H1 (cell line): ENCODE measurements around the gene PTPN18. TPM values are rescaled to one million over a fixed set of nuclear protein-coding genes. Genes with fewer than 3 reads are reported as not detected.

Experiments used
- CTCF ChIA-PET: fragments of 300-600 bp; sonication (Branson Sonifier 250); formaldehyde crosslinking; loops from one replicate; lab custom pipeline; 2021; ENCODE audit not compliant: partially characterized antibody; lab: Charles Lee
- POLR2A ChIA-PET: fragments of 300-600 bp; sonication (Branson Sonifier 250); formaldehyde crosslinking; loops from one replicate; lab custom pipeline; 2021; ENCODE audit warnings: inconsistent platforms; ENCODE audit not compliant: partially characterized antibody; lab: Charles Lee
- DNase-seq, 2 experiments: peaks; one replicate each; pipeline versions ENCODE4 v3.0.0 to v3.0.0-alpha.2; 2010 to 2022; ENCODE audit warnings: low spot score in 2 of 2, low read depth in 1 of 2, mixed read lengths in 1 of 2
- FAIRE-seq: peaks from 2 replicates; lab custom pipeline; 2011; peaks lifted over from hg19 to GRCh38; lab: Jason Lieb, UNC
- H2AFZ ChIP-seq: 2 replicates; pipeline ENCODE4 v1.8.1; 2012; ENCODE audit warnings: low read length, inconsistent platforms
- H2AK5ac ChIP-seq: 2 replicates; pipeline ENCODE4 v1.6.1; 2013; ENCODE audit warnings: low read depth, low read length
- H2BK120ac ChIP-seq: replicated peaks from 2 replicates; pipeline ENCODE3; 2013; ENCODE audit warnings: low read depth, low read length, inconsistent platforms
- H2BK12ac ChIP-seq: 2 replicates; pipeline ENCODE4 v1.6.1; 2013; ENCODE audit warnings: low read depth, low read length
- H2BK15ac ChIP-seq: 2 replicates; pipeline ENCODE4 v1.6.1; 2013; ENCODE audit warnings: low read length
- H2BK20ac ChIP-seq: 2 replicates; pipeline ENCODE4 v1.6.1; 2013; ENCODE audit warnings: low read length
- H2BK5ac ChIP-seq: 2 replicates; pipeline ENCODE4 v1.6.1; 2013; ENCODE audit warnings: low read depth, low read length
- H3K14ac ChIP-seq: 2 replicates; pipeline ENCODE4 v1.6.1; 2013; ENCODE audit warnings: inconsistent platforms; ENCODE audit not compliant: insufficient read length
- H3K18ac ChIP-seq: 2 replicates; pipeline ENCODE4 v1.6.1; 2013; ENCODE audit warnings: low read length; ENCODE audit errors: extremely low read depth
- H3K23ac ChIP-seq: 2 replicates; pipeline ENCODE4 v1.6.1; 2013; ENCODE audit warnings: inconsistent platforms; ENCODE audit not compliant: insufficient read length
- H3K23me2 ChIP-seq: 2 replicates; pipeline ENCODE4 v1.6.1; 2013; ENCODE audit warnings: low read depth, low read length
- H3K27ac ChIP-seq: 2 replicates; pipeline ENCODE4 v1.6.1; 2011; ENCODE audit warnings: low read depth, low read length, inconsistent platforms
- H3K27me3 ChIP-seq, 4 experiments: replicated peaks in 1 of 4; 1 replicate in 1 of 4; 2 replicates in 3 of 4; pipeline versions ENCODE4 v1.6.1 to v1.8.1; 2011 to 2013; ENCODE audit warnings: low read length in 3 of 4, mild to moderate bottlenecking in 3 of 4, inconsistent platforms in 2 of 4, mixed read lengths in 2 of 4, moderate library complexity in 1 of 4; ENCODE audit not compliant: control insufficient read depth in 3 of 4, insufficient read depth in 3 of 4; ENCODE audit errors: extremely low read depth in 1 of 4
- H3K36me3 ChIP-seq, 4 experiments: 2 replicates each; pipeline versions ENCODE4 v1.6.1 to v1.8.1; 2011 to 2013; ENCODE audit warnings: mild to moderate bottlenecking in 4 of 4, low read length in 3 of 4, moderate library complexity in 2 of 4, control low read depth in 1 of 4, inconsistent platforms in 1 of 4; ENCODE audit not compliant: insufficient read depth in 4 of 4, control insufficient read depth in 2 of 4
- H3K4ac ChIP-seq: replicated peaks from 2 replicates; pipeline ENCODE3; 2013; ENCODE audit warnings: low read length, low read depth, mixed read lengths, inconsistent platforms; ENCODE audit not compliant: insufficient read length
- H3K4me1 ChIP-seq, 4 experiments: replicated peaks in 1 of 4; 1 replicate in 1 of 4; 2 replicates in 3 of 4; pipeline versions ENCODE4 v1.6.1 to v1.8.1; 2011 to 2013; ENCODE audit warnings: low read length in 3 of 4, inconsistent platforms in 2 of 4, mixed read lengths in 1 of 4; ENCODE audit not compliant: insufficient read depth in 4 of 4, control insufficient read depth in 3 of 4
- H3K4me2 ChIP-seq, 2 experiments: 2 replicates each; pipeline versions ENCODE4 v1.6.1 to v1.8.1; 2011 to 2013; ENCODE audit warnings: low read depth in 2 of 2, low read length in 2 of 2, control low read depth in 1 of 2, inconsistent platforms in 1 of 2, mild to moderate bottlenecking in 1 of 2; ENCODE audit not compliant: insufficient read depth in 1 of 2
- H3K4me3 ChIP-seq, 4 experiments: fragments of 200-600, 300-600 bp in 1 of 4; sonication (generic), shearing (Covaris generic), sonication (Bioruptor Twin) in 1 of 4; 2 replicates each; pipeline versions ENCODE4 v1.5.1 to v1.8.1; 2011 to 2016; ENCODE audit warnings: low read length in 4 of 4, low read depth in 3 of 4, control low read depth in 2 of 4, inconsistent platforms in 2 of 4, mild to moderate bottlenecking in 2 of 4, mixed read lengths in 1 of 4, moderate library complexity in 1 of 4; ENCODE audit not compliant: insufficient read depth in 2 of 4; ENCODE audit errors: extremely low read depth in 1 of 4
- H3K56ac ChIP-seq: replicated peaks from 2 replicates; pipeline ENCODE3; 2013; ENCODE audit warnings: low read depth, mild to moderate bottlenecking, mixed read lengths, low read length, inconsistent platforms; ENCODE audit not compliant: insufficient read length
- H3K79me1 ChIP-seq: 2 replicates; pipeline ENCODE4 v1.6.1; 2013; ENCODE audit warnings: low read depth, low read length, control low read depth
- H3K79me2 ChIP-seq, 2 experiments: 2 replicates each; pipeline versions ENCODE4 v1.6.1 to v1.8.1; 2012 to 2013; ENCODE audit warnings: low read length in 2 of 2, mild to moderate bottlenecking in 2 of 2, inconsistent platforms in 1 of 2; ENCODE audit not compliant: insufficient read depth in 2 of 2, control insufficient read depth in 1 of 2
- H3K9ac ChIP-seq, 4 experiments: replicated peaks in 1 of 4; 1 replicate in 1 of 4; 2 replicates in 3 of 4; pipeline versions ENCODE4 v1.6.1 to v1.8.1; 2011 to 2013; ENCODE audit warnings: low read depth in 3 of 4, low read length in 3 of 4, control low read depth in 2 of 4, mild to moderate bottlenecking in 2 of 4, moderate library complexity in 2 of 4, inconsistent platforms in 1 of 4; ENCODE audit errors: extremely low read depth in 1 of 4
- H3K9me3 ChIP-seq, 2 experiments: 2 replicates each; pipeline versions ENCODE4 v1.6.1 to v1.8.1; 2012 to 2013; ENCODE audit warnings: mild to moderate bottlenecking in 2 of 2, moderate library complexity in 2 of 2, control low read depth in 1 of 2, inconsistent platforms in 1 of 2, low read depth in 1 of 2, low read length in 1 of 2, mixed read lengths in 1 of 2; ENCODE audit not compliant: insufficient read depth in 2 of 2
- H4K20me1 ChIP-seq, 2 experiments: replicated peaks in 1 of 2; 2 replicates each; pipeline versions ENCODE3 to v1.8.1; 2011 to 2013; ENCODE audit warnings: inconsistent platforms in 2 of 2, low read length in 2 of 2, mild to moderate bottlenecking in 1 of 2; ENCODE audit not compliant: insufficient read depth in 2 of 2, control insufficient read depth in 1 of 2
- H4K5ac ChIP-seq: 2 replicates; pipeline ENCODE4 v1.6.1; 2013; ENCODE audit warnings: low read length, low read depth, mixed read lengths, inconsistent platforms; ENCODE audit not compliant: insufficient read length
- H4K8ac ChIP-seq: 2 replicates; pipeline ENCODE4 v1.8.0; 2013; ENCODE audit warnings: mild to moderate bottlenecking, moderate library complexity, low read length, inconsistent platforms; ENCODE audit not compliant: insufficient read depth; ENCODE audit errors: extremely low read depth
- H4K91ac ChIP-seq: replicated peaks from 2 replicates; pipeline ENCODE3; 2013; ENCODE audit warnings: low read length, mixed read lengths, inconsistent platforms; ENCODE audit not compliant: insufficient read length
- BCL11A ChIP-seq, 2 experiments: IDR thresholded peaks; one replicate each; pipeline ENCODE4 v1.6.1; 2011; ENCODE audit warnings: low read depth in 2 of 2, low read length in 2 of 2, mild to moderate bottlenecking in 2 of 2
- CTBP2 ChIP-seq: IDR thresholded peaks from 2 replicates; pipeline ENCODE4 v1.7.0; 2011; ENCODE audit warnings: borderline replicate concordance, mild to moderate bottlenecking, moderate library complexity, mixed read lengths, low read length; ENCODE audit not compliant: insufficient read depth, insufficient read length
- E2F6 ChIP-seq: IDR thresholded peaks from 2 replicates; pipeline ENCODE4 v1.6.1; 2012; ENCODE audit warnings: inconsistent platforms
- NANOG ChIP-seq: IDR thresholded peaks from 2 replicates; pipeline ENCODE4 v1.6.1; 2011; ENCODE audit warnings: low read length, low read depth, mild to moderate bottlenecking, inconsistent platforms; ENCODE audit not compliant: insufficient read depth, poor library complexity, severe bottlenecking
- RAD21 ChIP-seq, 2 experiments: IDR thresholded peaks in 1 of 2; conservative IDR thresholded peaks in 1 of 2; 2 replicates each; pipeline ENCODE4 v1.6.1; 2011; ENCODE audit warnings: low read depth in 2 of 2, low read length in 2 of 2, improper control_type of control experiment in 1 of 2, inconsistent platforms in 1 of 2, mild to moderate bottlenecking in 1 of 2, moderate library complexity in 1 of 2
- SAP30 ChIP-seq: fragments of 300-600 bp; sonication (generic); IDR thresholded peaks from 2 replicates; pipeline ENCODE4 v1.7.1; 2012; ENCODE audit warnings: low read length, moderate library complexity, mild to moderate bottlenecking, inconsistent platforms; ENCODE audit not compliant: insufficient read depth, insufficient replicate concordance
- SUZ12 ChIP-seq: fragments of 200-600 bp; sonication (generic); IDR thresholded peaks from 2 replicates; pipeline ENCODE4 v1.6.1; 2012; ENCODE audit warnings: mild to moderate bottlenecking, inconsistent platforms, low read length, moderate library complexity, mixed read lengths
- TAF7 ChIP-seq: optimal IDR thresholded peaks from 2 replicates; pipeline ENCODE3; 2011; ENCODE audit warnings: low read depth, mild to moderate bottlenecking, inconsistent platforms, low read length, moderate library complexity, borderline replicate concordance
- USF2 ChIP-seq: IDR thresholded peaks from 2 replicates; pipeline ENCODE4 v1.6.1; 2011; ENCODE audit warnings: low read length, improper control_type of control experiment
- WGBS, 2 experiments: shearing (Covaris generic) in 1 of 2; methylation state at CpG; one replicate each; pipeline versions ENCODE4 v1.1.6 to v1.1.7; 2013 to 2015; ENCODE audit warnings: low lambda C conversion rate in 2 of 2, mixed read lengths in 2 of 2, inconsistent platforms in 1 of 2, low coverage in 1 of 2, missing lambda C conversion rate in 1 of 2; ENCODE audit not compliant: insufficient replicate concordance in 2 of 2, insufficient coverage in 1 of 2, insufficient read length in 1 of 2; ENCODE audit errors: extremely low coverage in 1 of 2, missing lambda C conversion rate in 1 of 2; 5-methylcytosine and 5-hydroxymethylcytosine counted together
- polyA plus RNA-seq, 7 experiments: library from polyadenylated mRNA; depleted of rRNA in 3 of 7; stranded (reverse) in 5 of 7; unstranded in 2 of 7; fragments of >200 nt in 5 of 7; fragments of 200-250 nt in 2 of 7; gene quantifications; 1 replicate in 5 of 7; 2 replicates in 1 of 7; 4 replicates in 1 of 7; pipeline versions ENCODE4 v1.2.1 to v1.2.3, GENCODE V29; 2011 to 2013; ENCODE audit warnings: missing spikeins in 2 of 7, mixed read lengths in 2 of 7
- total RNA-seq: library from RNA; stranded (reverse); fragmentation: NEBNext Ultra II Directional; extraction: Animal tissue kit (Norgen Biotek cat#: 25700); gene quantifications from 2 replicates; pipeline ENCODE4 v1.2.1, GENCODE V29; 2021

The PTPN18 gene
- total and polyA plus RNA-seq, 2 of the 8 experiments (the other 6 are each of a cell fraction or from before 2014, with no cell fraction given): 13.2 to 14.7 TPM

GRCh38 chr2:130346041-130346740 is 9.7 kb upstream of the PTPN18 start:
- H2BK120ac ChIP-seq: no peak overlapping the region
- FAIRE-seq (no peak), DNase-seq (no peak)
- no peak overlapping the region for H2AFZ ChIP-seq
- no peak overlapping the region for H2BK15ac ChIP-seq
- H2BK5ac ChIP-seq: no peak overlapping the region
- CTCF ChIA-PET: interaction anchor here (1.0 to 1.5 kb wide), 3 partner anchors 16 to 165 kb away, joined by 3 read pairs; partner anchors contain the start of gene SMPD4
- no peak overlapping the region for H3K4ac ChIP-seq
- no peak overlapping the region for H3K4me2 ChIP-seq
- H3K9me3 ChIP-seq: no peaks in the 10 kb centered on the region
- no peaks in the 10 kb centered on the region for H3K23me2 ChIP-seq
- no peak overlapping the region for H3K56ac ChIP-seq
- peaks cover 0 to 13% of the 10 kb centered on the region in 2 experiments; a peak in 2 of 4 replicates for H3K79me2 ChIP-seq
- H3K27me3 ChIP-seq: no peaks in the 10 kb centered on the region
- no peak overlapping the region for H2AK5ac ChIP-seq
- H3K27ac ChIP-seq: no peak overlapping the region
- no peak overlapping the region for H4K8ac ChIP-seq
- H3K14ac ChIP-seq: no peak overlapping the region
- no peak overlapping the region for H3K18ac ChIP-seq
- no peak overlapping the region for H4K5ac ChIP-seq
- POLR2A ChIA-PET: no interaction called here
- H2BK20ac ChIP-seq: no peak overlapping the region
- peaks cover 14 to 40% (median 37%) of the 10 kb centered on the region in 4 experiments for H3K36me3 ChIP-seq
- H3K4me3 ChIP-seq: no peak overlapping the region
- peaks cover 9% of the 10 kb centered on the region for H3K79me1 ChIP-seq
- H3K9ac ChIP-seq: no peak overlapping the region
- 93% methylated on average over 26 of the region's 26 CpGs; no CpG with 5 or more reads in 1 of the 2 experiments for WGBS, 2 experiments
- H4K91ac ChIP-seq: no peak overlapping the region
- no peaks in the 10 kb centered on the region; a peak in 1 of 7 replicates for H3K4me1 ChIP-seq
- H3K23ac ChIP-seq: no peak overlapping the region
- H2BK12ac ChIP-seq: no peak overlapping the region
- H4K20me1 ChIP-seq: peaks cover 1 to 16% of the 10 kb centered on the region in 2 experiments
- TF ChIP-seq NANOG (no peak), USF2 (no peak), SAP30 (no peak), E2F6 (no peak), CTBP2 (no peak), SUZ12 (no peak), BCL11A (IDR thresholded peaks at IDR 0.05; ENCODE audit: low read depth in 2 of 2, low read length in 2 of 2) (no peak), TAF7 (no peak), RAD21 (IDR thresholded peaks at IDR 0.05 in 1 of 2, conservative IDR thresholded peaks at IDR 0.05 in 1 of 2; ENCODE audit: low read depth in 2 of 2, low read length in 2 of 2) (no peak)
